Measurements from ENCODE around the gene SCYGR4. TPM values are rescaled to one million over a fixed set of nuclear protein-coding genes. Genes with fewer than 3 reads are reported as not detected.

SCYGR4 gene
- total RNA-seq, 1 donor from 2014 or later = not detected

DNA sequence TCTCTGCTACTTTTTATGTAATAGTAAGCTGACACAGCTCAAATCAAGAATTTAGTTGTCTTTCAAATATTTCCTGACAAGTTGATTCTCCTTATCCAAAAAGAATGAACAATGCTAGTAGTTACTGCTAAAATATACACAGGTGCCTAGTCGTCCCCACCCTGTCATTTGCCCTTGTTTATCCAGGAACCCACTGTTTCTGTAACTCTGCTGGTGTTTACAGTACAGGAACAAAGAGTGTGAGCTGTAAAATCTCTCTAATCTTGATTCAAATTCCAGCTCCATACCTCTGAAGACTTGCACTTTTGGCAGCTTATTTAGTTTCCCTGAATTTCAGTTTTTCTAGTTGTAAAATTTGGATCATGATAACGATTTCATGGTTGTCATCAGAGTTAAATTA is 39.7 kb upstream of the SCYGR4 start:
- peaks cover 18% of the 10 kb centered on the region for H3K4me1 Mint-ChIP-seq (ENCODE audit: low read depth, unreplicated experiment)
- H3K36me3 Mint-ChIP-seq (ENCODE audit: unreplicated experiment) = peaks cover 8% of the 10 kb centered on the region
- no peak overlapping the region for H3K27ac Mint-ChIP-seq (ENCODE audit: unreplicated experiment)
- no peak overlapping the region for H3K4me3 Mint-ChIP-seq (ENCODE audit: unreplicated experiment)
- DNase-seq = no peak
- TF ChIP-seq, protein P1, sequence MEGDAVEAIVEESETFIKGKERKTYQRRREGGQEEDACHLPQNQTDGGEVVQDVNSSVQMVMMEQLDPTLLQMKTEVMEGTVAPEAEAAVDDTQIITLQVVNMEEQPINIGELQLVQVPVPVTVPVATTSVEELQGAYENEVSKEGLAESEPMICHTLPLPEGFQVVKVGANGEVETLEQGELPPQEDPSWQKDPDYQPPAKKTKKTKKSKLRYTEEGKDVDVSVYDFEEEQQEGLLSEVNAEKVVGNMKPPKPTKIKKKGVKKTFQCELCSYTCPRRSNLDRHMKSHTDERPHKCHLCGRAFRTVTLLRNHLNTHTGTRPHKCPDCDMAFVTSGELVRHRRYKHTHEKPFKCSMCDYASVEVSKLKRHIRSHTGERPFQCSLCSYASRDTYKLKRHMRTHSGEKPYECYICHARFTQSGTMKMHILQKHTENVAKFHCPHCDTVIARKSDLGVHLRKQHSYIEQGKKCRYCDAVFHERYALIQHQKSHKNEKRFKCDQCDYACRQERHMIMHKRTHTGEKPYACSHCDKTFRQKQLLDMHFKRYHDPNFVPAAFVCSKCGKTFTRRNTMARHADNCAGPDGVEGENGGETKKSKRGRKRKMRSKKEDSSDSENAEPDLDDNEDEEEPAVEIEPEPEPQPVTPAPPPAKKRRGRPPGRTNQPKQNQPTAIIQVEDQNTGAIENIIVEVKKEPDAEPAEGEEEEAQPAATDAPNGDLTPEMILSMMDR (IDR thresholded peaks at IDR 0.05; ENCODE audit: partially characterized antibody, unreplicated experiment) = no peak
- peaks cover 8% of the 10 kb centered on the region for H3K9me3 Mint-ChIP-seq (ENCODE audit: unreplicated experiment)
- H3K27me3 Mint-ChIP-seq (ENCODE audit: unreplicated experiment) = peaks cover 4% of the 10 kb centered on the region

DNA sequence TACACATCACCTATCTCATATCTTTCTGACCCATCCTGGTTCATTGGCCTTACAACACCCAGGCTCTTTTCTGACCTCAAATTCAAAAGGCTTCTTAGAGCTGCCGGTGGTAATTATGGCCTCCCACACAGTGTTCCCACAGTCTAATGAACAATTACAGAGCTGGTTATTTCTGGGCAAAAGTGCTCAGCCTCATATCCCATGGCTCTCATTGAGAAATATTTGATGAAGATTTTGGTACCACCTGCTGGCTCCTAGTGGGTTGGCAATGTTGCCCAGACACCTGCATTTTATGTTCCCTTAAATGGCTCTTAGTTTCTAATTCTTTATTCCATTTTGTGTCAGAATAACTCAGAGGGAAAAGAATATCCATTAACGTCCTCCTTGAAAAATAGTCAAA is 38.7 kb upstream of the SCYGR4 start:
- DNase-seq = no peak
- no peak overlapping the region for H3K4me3 Mint-ChIP-seq (ENCODE audit: unreplicated experiment)
- peaks cover 18% of the 10 kb centered on the region for H3K4me1 Mint-ChIP-seq (ENCODE audit: low read depth, unreplicated experiment)
- peaks cover 13% of the 10 kb centered on the region for H3K36me3 Mint-ChIP-seq (ENCODE audit: unreplicated experiment)
- peaks cover 4% of the 10 kb centered on the region for H3K27me3 Mint-ChIP-seq (ENCODE audit: unreplicated experiment)
- TF ChIP-seq, protein P1 (IDR thresholded peaks at IDR 0.05; ENCODE audit: partially characterized antibody, unreplicated experiment) = no peak
- peak overlapping the region; percentile 99 for H3K27ac Mint-ChIP-seq (ENCODE audit: unreplicated experiment)
- peaks cover 5% of the 10 kb centered on the region for H3K9me3 Mint-ChIP-seq (ENCODE audit: unreplicated experiment)

DNA sequence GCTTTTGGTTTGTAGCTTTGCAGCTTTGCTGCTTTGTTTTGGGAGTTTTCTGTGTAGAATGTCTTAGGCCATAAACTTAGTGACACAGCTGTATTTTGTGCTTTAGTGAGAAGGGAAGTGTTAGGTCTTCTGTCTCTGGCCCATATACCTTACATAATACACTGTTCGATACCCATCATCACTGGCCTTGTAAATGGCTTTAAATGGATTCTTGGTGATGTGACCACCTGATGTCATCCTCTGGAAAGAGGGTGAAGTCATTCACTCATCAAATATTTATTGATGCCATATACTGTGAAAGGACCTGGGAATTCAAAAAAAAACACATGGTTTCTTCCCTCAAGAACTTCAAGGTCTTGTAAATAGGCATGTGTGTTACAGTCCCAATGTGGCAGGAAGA is 37.5 kb upstream of the SCYGR4 start:
- Mint-ChIP-seq H3K36me3 (ENCODE audit: unreplicated experiment) (peaks cover 13% of the 10 kb centered on the region), H3K27ac (ENCODE audit: unreplicated experiment) (peak overlapping the region; percentile 99), H3K4me1 (ENCODE audit: low read depth, unreplicated experiment) (peaks cover 18% of the 10 kb centered on the region), H3K4me3 (ENCODE audit: unreplicated experiment) (peak overlapping the region; percentile 74), H3K27me3 (ENCODE audit: unreplicated experiment) (peaks cover 4% of the 10 kb centered on the region), H3K9me3 (ENCODE audit: unreplicated experiment) (peaks cover 5% of the 10 kb centered on the region)
- no peak for DNase-seq
- TF ChIP-seq, protein P1 (IDR thresholded peaks at IDR 0.05; ENCODE audit: partially characterized antibody, unreplicated experiment) = no peak

DNA sequence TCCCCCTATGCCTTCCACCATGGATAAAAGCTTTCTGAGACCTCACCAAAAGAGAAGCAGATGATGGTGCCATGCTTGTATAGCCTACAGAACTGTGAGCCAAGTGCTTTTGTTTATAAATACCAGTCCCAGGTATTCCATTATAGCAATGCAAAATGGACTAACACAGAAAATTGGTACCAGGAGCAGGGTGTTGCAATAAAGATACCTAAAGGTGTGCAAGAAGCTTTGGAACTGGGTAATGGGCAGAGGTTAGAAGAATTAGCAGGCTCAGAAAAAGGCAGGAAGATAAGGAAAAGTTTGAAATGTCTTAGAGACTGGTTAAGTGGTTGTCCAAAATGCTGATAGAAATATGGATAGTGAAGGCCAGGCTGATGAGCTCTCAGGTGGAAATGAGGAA is 34.9 kb upstream of the SCYGR4 start:
- TF ChIP-seq, protein P1 (IDR thresholded peaks at IDR 0.05; ENCODE audit: partially characterized antibody, unreplicated experiment) = no peak

DNA sequence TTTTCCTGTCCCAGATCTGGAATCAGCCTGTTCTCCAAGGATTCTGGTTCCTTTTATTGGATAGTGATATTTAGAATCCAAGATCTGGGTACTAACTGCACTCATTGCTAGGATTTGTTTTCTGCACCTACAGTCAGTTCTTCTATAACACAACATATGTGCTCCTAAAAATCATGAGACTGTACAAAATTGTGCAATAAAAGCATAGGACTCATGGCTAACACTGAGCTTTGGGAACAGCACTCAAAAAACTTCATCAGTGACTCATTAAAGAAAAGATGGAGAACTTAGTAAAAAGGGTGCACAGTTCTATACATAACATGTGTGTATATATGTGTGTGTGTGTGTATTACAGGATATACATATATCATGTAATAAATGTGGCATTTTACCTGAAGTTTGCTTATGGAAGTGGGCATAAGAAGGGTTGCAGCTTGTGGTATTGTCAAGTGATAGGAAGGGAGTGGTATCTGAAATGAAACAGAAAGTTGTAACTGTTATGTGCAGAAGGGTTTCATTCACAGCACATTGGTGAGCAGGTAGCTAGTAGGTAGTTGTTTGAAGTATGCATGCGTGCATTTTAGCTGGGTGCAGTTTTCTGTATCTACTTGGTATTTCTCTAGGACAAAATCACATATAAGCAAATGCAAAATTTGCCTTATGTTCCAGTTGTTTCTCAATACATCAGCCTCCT is 24.5 kb upstream of the SCYGR4 start:
- Mint-ChIP-seq H3K27me3 (ENCODE audit: unreplicated experiment) (no peaks in the 10 kb centered on the region), H3K36me3 (ENCODE audit: unreplicated experiment) (no peaks in the 10 kb centered on the region), H3K27ac (ENCODE audit: unreplicated experiment) (no peak overlapping the region), H3K9me3 (ENCODE audit: unreplicated experiment) (peaks cover 4% of the 10 kb centered on the region), H3K4me1 (ENCODE audit: low read depth, unreplicated experiment) (peaks cover 10% of the 10 kb centered on the region), H3K4me3 (ENCODE audit: unreplicated experiment) (no peak overlapping the region)
- TF ChIP-seq, protein P1 (IDR thresholded peaks at IDR 0.05; ENCODE audit: partially characterized antibody, unreplicated experiment) = no peak
- DNase-seq = no peak

More for the DNA sequence above, 34.9 kb upstream of the SCYGR4 start:
- no peak overlapping the region for H3K27ac Mint-ChIP-seq (ENCODE audit: unreplicated experiment)
- no peak overlapping the region for H3K4me3 Mint-ChIP-seq (ENCODE audit: unreplicated experiment)
- peaks cover 13% of the 10 kb centered on the region for H3K36me3 Mint-ChIP-seq (ENCODE audit: unreplicated experiment)
- H3K4me1 Mint-ChIP-seq (ENCODE audit: low read depth, unreplicated experiment) = peaks cover 15% of the 10 kb centered on the region
- peaks cover 2% of the 10 kb centered on the region for H3K9me3 Mint-ChIP-seq (ENCODE audit: unreplicated experiment)
- H3K27me3 Mint-ChIP-seq (ENCODE audit: unreplicated experiment) = peaks cover 2% of the 10 kb centered on the region
- DNase-seq = no peak
